ENCODE measurements around the gene DTD1.
A peak's percentile ranks its signal among the peaks of the same experiment; 100 is the strongest.

DNA sequence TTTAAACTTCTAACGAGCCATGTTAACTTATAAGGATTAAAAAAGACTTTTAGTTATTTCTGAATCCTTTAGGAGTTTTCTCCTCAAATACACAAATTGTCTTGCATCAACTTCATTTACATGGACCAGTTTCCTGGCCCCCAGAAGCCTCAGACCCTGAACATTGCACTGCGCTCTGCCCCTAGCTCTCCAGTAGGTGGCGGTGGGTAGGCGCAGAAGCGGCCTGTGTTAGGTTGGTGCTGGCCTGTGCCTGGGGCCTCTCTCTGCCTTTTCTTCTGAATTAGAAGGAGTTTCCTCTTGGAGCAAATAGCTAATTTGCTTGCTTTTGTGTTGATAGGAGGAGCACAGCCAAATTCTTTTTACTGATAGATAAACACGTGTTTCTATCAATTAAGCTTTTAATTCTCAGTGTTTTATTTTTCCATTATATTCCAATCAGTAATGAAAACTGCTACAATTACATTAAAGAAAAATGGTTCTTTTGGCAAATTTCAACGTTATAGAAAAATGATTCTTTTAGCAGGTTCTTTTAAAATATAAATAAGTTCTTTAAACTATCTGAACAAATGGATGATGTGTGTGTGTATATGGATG, 44.4 kb downstream of the DTD1 start:
- no peak for TF ChIP-seq POLR2AphosphoS5 (IDR thresholded peaks at IDR 0.05)
- no peak for TF ChIP-seq POLR2A (IDR thresholded peaks at IDR 0.05)
- TF ChIP-seq, protein P1, sequence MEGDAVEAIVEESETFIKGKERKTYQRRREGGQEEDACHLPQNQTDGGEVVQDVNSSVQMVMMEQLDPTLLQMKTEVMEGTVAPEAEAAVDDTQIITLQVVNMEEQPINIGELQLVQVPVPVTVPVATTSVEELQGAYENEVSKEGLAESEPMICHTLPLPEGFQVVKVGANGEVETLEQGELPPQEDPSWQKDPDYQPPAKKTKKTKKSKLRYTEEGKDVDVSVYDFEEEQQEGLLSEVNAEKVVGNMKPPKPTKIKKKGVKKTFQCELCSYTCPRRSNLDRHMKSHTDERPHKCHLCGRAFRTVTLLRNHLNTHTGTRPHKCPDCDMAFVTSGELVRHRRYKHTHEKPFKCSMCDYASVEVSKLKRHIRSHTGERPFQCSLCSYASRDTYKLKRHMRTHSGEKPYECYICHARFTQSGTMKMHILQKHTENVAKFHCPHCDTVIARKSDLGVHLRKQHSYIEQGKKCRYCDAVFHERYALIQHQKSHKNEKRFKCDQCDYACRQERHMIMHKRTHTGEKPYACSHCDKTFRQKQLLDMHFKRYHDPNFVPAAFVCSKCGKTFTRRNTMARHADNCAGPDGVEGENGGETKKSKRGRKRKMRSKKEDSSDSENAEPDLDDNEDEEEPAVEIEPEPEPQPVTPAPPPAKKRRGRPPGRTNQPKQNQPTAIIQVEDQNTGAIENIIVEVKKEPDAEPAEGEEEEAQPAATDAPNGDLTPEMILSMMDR (IDR thresholded peaks at IDR 0.05) = peak; percentile 46 to 81 (median 72)
- no peak for TF ChIP-seq EP300 (IDR thresholded peaks at IDR 0.05)

Measured in gastroesophageal sphincter (tissue), 3 donors.